NT2/D1 (cell line): ENCODE results near the gene DRAM1.
A peak's percentile ranks its signal among the peaks of the same experiment; 100 is the strongest.
"Not testable (repeated sequence)": the region's sequence is repeated elsewhere in the genome, so short reads cannot be mapped to it uniquely, and the experiment has no call there.

ENCODE experiments used
- DNase-seq: peaks from one replicate; pipeline ENCODE4 v3.0.0-alpha.2; 2011; ENCODE audit warnings: low read depth, low spot score
- H3K27me3 ChIP-seq: 2 replicates; pipeline ENCODE4 v1.6.0; 2011; ENCODE audit warnings: mild to moderate bottlenecking; ENCODE audit not compliant: insufficient read length, insufficient read depth
- H3K36me3 ChIP-seq: 2 replicates; pipeline ENCODE4 v1.6.1; 2011; ENCODE audit warnings: mild to moderate bottlenecking, low read length, mixed read lengths; ENCODE audit not compliant: insufficient read depth, insufficient read length
- H3K4me1 ChIP-seq: 2 replicates; pipeline ENCODE4 v1.5.1; 2011; ENCODE audit not compliant: insufficient read depth, insufficient read length
- H3K4me3 ChIP-seq: 2 replicates; pipeline ENCODE4 v1.5.1; 2011; ENCODE audit warnings: low read depth; ENCODE audit not compliant: insufficient read length
- H3K9ac ChIP-seq: 2 replicates; pipeline ENCODE4 v1.6.0; 2011; ENCODE audit warnings: low read depth; ENCODE audit not compliant: insufficient read length
- H3K9me3 ChIP-seq: 2 replicates; pipeline ENCODE4 v1.5.1; 2011; ENCODE audit warnings: mild to moderate bottlenecking, low read length; ENCODE audit not compliant: insufficient read depth
- SUZ12 ChIP-seq: IDR thresholded peaks from 2 replicates; pipeline ENCODE4 v1.6.1; 2011; ENCODE audit not compliant: insufficient read length, insufficient read depth; ENCODE audit errors: extremely low read depth
- YY1 ChIP-seq: IDR thresholded peaks from 2 replicates; pipeline ENCODE4 v1.6.1; 2011; ENCODE audit not compliant: insufficient read length, insufficient read depth
- ZNF274 ChIP-seq: IDR thresholded peaks from 2 replicates; pipeline ENCODE4 v1.6.1; 2011; ENCODE audit warnings: mild to moderate bottlenecking, low read depth, low read length

DRAM1 gene

DNA sequence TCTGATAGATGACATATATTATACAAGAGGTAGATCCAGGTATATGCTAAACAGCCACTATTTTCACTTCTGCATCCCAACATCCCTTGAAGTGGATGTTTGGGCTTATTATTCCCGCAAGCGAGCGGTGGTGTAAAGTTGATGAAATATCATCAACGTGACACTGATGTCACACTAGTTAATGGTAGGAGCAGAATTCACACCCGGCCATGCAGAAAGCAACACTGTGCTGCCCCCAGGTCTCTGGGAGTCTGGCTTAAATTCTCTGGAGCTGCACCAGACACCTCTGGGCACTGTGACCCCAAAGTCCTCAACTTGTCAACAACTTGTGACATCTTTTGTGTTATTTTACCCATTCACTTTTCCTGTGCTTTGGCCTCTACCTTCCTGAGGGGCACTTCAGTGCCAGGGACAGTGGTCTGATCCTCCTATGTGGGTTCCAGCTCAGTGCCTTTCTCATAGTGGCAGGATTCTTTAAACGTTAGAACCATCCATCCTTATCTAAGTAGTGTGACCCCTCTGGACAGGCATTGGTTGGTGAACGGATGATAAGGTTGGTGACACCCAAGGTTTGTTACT lies 952 bp downstream of the DRAM1 start:
- H3K4me1 ChIP-seq, result no peaks in the 10 kb centered on the region
- H3K36me3 ChIP-seq, result no peaks in the 10 kb centered on the region
- no peaks in the 10 kb centered on the region for H3K9me3 ChIP-seq
- DNase-seq, result no peak
- H3K9ac ChIP-seq, result peak overlapping the region; percentile 91
- peak overlapping the region; percentile 81 for H3K4me3 ChIP-seq
- TF ChIP-seq SUZ12 (no peak), YY1 (no peak), ZNF274 (no peak)
- H3K27me3 ChIP-seq, result peaks cover 15% of the 10 kb centered on the region

GRCh38 chr12:101880769-101881168 lies 3.4 kb downstream of the DRAM1 start:
- no peaks in the 10 kb centered on the region for H3K9me3 ChIP-seq
- H3K36me3 ChIP-seq, result no peaks in the 10 kb centered on the region
- no peak overlapping the region for H3K9ac ChIP-seq
- H3K4me3 ChIP-seq, result no peak overlapping the region
- H3K4me1 ChIP-seq, result no peaks in the 10 kb centered on the region
- H3K27me3 ChIP-seq, result peaks cover 15% of the 10 kb centered on the region
- no peak for DNase-seq
- TF ChIP-seq ZNF274, result no peak
- TF ChIP-seq SUZ12, result no peak
- no peak for TF ChIP-seq YY1

GRCh38 chr12:101881228-101881627 lies 3.8 kb downstream of the DRAM1 start:
- no peak for DNase-seq
- H3K27me3 ChIP-seq, result peaks cover 15% of the 10 kb centered on the region
- H3K9ac ChIP-seq, result no peak overlapping the region
- no peaks in the 10 kb centered on the region for H3K36me3 ChIP-seq
- H3K4me1 ChIP-seq, result no peaks in the 10 kb centered on the region
- H3K9me3 ChIP-seq, result no peaks in the 10 kb centered on the region
- H3K4me3 ChIP-seq, result no peak overlapping the region
- TF ChIP-seq ZNF274, result no peak
- TF ChIP-seq YY1, result no peak
- no peak for TF ChIP-seq SUZ12

GRCh38 chr12:101884174-101884573 lies 6.8 kb downstream of the DRAM1 start:
- Histone ChIP-seq H3K4me3 (no peak overlapping the region), H3K36me3 (no peaks in the 10 kb centered on the region), H3K9ac (no peak overlapping the region), H3K27me3 (peaks cover under 1% of the 10 kb centered on the region), H3K9me3 (no peaks in the 10 kb centered on the region), H3K4me1 (no peaks in the 10 kb centered on the region)
- TF ChIP-seq SUZ12 (no peak), YY1 (no peak), ZNF274 (no peak)
- DNase-seq, result no peak

GRCh38 chr12:101884781-101885340 lies 7.5 kb downstream of the DRAM1 start:
- not testable (repeated sequence) for H3K9ac ChIP-seq, H3K4me1 ChIP-seq, H3K36me3 ChIP-seq, H3K9me3 ChIP-seq, H3K27me3 ChIP-seq, DNase-seq, H3K4me3 ChIP-seq

DNA sequence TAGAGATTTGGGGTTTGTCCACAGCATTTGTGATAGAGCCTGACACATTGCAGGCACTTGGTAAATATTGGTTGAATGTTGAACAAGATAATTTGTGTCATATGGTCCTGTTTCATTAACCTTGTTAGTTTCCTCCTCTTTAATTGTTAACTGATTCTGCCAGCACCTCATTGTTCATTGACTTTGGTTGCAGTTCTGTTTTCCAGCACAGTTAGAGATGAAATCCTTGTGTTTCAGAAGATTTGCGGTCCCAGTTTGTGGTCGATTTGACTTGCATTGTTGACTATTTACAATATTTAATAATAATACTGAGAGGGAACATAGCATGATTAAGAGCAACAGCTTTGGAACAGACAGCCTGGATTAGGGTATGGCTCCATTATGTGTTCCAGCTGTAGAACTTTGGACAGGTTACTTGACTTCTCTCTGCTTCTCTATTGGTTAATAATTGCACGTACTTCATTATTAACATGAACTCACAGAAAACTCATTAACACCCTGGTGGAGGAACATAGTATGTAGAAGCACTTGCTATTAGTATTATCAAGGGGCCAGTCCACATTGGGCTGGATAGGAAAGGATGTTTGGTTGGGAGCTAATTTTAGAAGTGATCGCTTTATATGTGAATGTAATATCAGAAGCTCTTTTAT lies 8.7 kb downstream of the DRAM1 start:
- H3K9me3 ChIP-seq, result no peaks in the 10 kb centered on the region
- TF ChIP-seq ZNF274 (no peak), SUZ12 (no peak), YY1 (no peak)
- DNase-seq, result no peak

DNA sequence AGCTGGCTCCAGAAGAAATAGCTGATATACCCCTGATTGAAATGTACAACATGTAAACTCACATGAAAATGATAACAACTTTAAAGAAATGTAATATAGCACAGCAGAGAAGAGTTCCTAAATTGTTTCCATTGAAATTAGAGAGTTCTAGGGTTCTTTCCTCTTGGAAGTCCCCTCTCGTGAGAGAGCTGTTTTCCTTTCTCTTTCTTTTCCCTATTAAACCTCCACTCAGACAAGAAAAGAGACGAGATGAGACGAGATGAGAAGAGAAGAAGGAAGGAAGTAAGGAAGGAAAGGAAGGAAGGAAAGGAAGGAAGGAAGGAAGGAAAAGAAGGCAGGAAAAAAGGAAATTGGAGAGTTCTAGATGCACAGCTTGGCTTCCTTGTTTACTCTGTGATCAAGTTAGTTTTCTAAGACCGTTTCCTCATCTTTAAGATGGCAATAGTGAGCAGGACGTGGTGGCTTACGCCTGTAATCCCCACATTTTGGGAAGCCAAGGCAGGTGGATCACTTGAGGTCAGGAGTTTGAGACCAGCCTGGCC lies 11.9 kb downstream of the DRAM1 start:
- TF ChIP-seq YY1, result no peak
- TF ChIP-seq ZNF274, result no peak
- no peak for TF ChIP-seq SUZ12
- no peak for DNase-seq
- H3K4me1 ChIP-seq, result peaks cover 2% of the 10 kb centered on the region
- no peak overlapping the region for H3K9ac ChIP-seq
- no peaks in the 10 kb centered on the region for H3K9me3 ChIP-seq
- H3K4me3 ChIP-seq, result no peak overlapping the region
- H3K36me3 ChIP-seq, result no peaks in the 10 kb centered on the region
- no peaks in the 10 kb centered on the region for H3K27me3 ChIP-seq

More for the DNA sequence above, 8.7 kb downstream of the DRAM1 start:
- Histone ChIP-seq H3K4me1 (no peaks in the 10 kb centered on the region), H3K27me3 (no peaks in the 10 kb centered on the region), H3K36me3 (no peaks in the 10 kb centered on the region), H3K4me3 (no peak overlapping the region), H3K9ac (no peak overlapping the region)
